NOMO-1 treated with dmso at 0.1 percent for 144 hours (cell line): Measurements from ENCODE around the gene NECAP2.
"Not testable (repeated sequence)": the region's sequence is repeated elsewhere in the genome, so short reads cannot be mapped to it uniquely, and the experiment has no call there.

Source experiments
- DNase-seq: peaks from one replicate; lab custom pipeline; 2025; ENCODE audit not compliant: unreplicated experiment; lab: John Stamatoyannopoulos, UW

The NECAP2 gene

DNA sequence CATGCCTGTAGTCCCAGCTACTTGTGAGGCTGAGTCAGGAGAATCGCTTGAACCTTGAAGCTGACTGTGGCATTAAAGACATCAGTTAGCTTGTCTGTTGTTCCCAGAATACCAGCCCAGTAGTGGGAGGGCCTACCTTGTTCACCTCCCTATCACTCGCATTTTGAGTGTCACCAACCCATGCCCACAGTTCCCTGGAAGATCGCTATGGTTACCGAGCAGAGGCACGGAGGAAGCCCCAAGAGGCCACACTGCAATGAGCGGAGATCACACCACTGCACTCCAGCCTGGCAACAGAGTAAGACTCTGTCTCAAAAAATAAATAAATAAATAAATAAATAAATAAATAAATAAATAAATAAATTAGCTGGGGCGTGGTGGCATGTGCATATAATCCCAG lies 52.4 kb downstream of the NECAP2 start:
- not testable (repeated sequence) for DNase-seq

DNA sequence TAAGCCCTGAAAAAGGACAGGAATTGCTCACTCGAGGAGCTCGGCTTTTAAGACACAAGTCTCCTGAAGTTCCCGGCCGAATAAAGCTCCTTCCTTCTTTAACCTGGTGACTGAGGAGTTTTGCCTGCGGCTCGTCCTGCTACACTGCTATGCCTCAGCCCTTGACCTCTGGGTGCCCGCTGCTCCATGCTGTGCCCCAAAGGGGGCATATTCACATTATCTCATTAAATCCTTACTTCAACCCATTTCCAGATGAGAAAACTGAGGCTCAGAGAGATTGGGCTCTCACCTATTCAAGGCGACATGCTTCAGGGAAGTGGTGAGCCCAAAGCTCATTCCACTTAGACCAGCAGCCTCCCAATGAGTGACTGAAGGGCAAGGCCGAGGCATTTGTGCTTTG lies 53.2 kb downstream of the NECAP2 start:
- DNase-seq = not testable (repeated sequence)

- DNase-seq = not testable (repeated sequence)
Measured at GRCh38 chr1:16497474-16497904, 57.0 kb downstream of the NECAP2 start.

GRCh38 chr1:16498047-16498446 lies 57.5 kb downstream of the NECAP2 start:
- DNase-seq = not testable (repeated sequence)

DNA sequence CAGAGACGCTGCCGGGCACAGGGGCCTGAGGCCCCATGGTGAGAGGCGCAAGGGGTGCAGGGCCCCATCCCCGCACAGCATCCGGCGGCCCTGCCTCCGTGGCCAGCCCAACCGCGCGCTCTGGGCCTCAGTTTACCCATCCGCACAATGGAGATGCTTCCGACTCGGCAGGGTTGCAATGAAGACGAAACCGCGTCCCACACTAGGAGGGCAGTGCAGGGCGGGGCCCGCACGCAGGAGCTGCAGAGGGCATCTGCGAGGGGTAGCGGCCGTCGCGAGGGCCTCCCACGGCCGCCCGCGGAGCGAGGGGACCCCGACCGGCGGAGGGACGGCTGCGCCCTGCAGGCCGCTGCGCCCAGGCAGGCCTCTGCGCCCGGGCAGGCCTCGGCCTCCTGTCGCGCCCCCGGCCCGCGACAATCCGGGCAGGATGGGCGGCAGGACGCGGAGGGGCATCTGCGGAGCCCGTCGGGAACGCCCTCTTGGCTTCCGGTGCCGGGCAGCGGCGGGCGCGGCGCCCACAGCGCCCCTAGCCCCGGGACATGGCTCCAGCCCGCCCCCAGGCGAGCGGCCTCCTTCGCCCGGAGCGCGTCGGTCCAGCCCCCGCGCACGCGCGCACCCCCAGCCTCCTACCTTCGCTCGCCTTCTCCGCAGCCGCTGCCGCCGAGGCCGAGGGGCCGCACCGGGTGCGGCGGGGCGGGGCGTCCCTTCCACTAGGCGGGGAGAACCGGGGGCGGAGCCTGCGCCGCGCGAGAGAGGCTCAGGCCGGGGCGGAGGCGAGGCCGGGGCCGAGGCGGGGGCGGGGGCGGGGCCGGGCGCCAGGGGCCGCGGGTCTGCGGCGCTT lies 58.3 kb downstream of the NECAP2 start:
- peak; percentile 67 for DNase-seq

DNA sequence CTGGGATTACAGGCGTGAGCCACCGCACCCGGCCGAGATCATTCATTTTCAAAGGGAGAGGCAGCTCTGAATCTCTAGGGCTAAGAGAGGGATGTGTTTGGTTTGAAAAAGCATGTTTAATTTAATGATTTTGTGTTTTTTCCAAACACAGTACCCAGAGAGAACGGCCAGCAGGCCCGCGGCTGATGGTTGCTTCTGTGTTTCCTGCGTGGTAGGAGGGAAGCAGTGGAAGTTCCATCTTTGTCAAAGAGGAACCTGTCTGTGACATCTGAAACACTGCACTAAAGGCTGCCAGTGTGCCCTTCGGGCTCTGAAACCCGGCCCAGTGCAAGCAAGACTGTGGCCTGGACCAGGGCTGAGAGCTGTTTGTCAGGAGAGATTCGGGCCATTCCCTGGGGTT lies 59.9 kb downstream of the NECAP2 start:
- DNase-seq = not testable (repeated sequence)

GRCh38 chr1:16500975-16501374 lies 60.5 kb downstream of the NECAP2 start:
- DNase-seq = not testable (repeated sequence)

- DNase-seq = not testable (repeated sequence)
Measured at GRCh38 chr1:16501446-16501845, 60.9 kb downstream of the NECAP2 start.

DNA sequence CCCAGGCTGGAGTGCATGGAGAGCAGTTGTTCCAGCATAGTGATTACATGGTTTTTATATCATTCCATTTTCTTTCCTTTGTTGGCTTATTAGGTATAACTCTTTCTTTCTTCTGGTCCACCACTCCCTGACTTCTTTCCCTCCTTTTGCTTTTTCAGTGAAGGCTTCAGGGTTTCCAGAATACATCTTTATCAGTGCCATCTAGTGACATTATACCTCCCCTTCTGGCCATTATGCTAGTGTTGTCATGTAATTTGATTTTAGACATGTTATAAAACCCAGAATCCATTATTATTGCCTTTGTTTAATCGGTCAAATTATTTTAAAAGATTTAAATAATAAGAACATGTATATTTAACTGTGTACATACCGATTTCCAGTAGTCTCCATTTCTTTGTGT lies 63.0 kb downstream of the NECAP2 start:
- DNase-seq = no peak

GRCh38 chr1:16505870-16506269 lies 65.3 kb downstream of the NECAP2 start:
- not testable (repeated sequence) for DNase-seq

DNA sequence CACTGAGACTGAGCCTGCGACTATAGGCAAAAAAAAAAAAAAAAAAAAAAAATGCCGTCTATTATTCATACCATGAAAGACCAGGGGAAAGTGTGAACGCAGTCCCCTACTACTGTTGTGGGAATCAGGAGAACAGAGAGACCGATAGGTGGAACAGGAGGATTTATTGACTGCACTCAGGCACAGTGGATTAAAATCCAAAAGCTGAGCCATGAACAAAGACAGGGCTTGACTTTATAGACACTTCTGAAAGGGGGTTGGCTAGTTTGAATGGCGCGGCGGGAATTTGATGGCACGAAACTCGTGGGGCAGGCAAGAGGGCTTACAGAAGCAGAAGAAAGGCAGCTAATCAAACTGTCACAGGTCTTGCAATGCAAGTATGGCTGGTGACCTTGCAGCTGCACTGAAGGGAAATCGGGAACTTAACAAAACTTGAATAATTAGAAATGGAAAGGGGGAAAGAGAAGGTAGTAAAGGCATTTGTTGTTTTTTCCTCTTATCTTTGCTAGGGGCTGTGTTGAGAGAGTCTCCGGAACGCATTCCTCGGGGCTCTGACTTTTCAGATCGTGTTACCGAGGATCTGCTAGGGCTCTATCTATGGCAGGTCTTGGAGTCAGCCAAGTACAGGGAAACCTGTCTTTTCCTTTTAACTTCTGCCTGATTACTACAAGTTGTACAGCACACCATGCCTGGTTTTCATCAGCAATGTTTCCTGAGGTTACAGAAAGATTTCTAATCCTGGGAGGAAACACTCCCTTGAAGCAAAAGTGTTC lies 66.0 kb downstream of the NECAP2 start:
- not testable (repeated sequence) for DNase-seq

- DNase-seq = not testable (repeated sequence)
Measured at GRCh38 chr1:16508861-16509445, 68.4 kb downstream of the NECAP2 start.
